Naive thymus-derived CD8-positive, alpha-beta T cell (primary cell): ENCODE results near the gene LSAMP. TPM values are rescaled to one million over a fixed set of nuclear protein-coding genes. Genes with fewer than 3 reads are reported as not detected.

Experiments
- ATAC-seq, 2 donors: fragments of 150-1000 bp; cut with Tn5 transposase in 1 of 2; sonication (Bioruptor Pico), chemical (Tn5 transposase) in 1 of 2; 1 replicate in 1 of 2; 2 replicates in 1 of 2; pipeline ENCODE4 v1.10.0; 2021; ENCODE audit warnings: mild to moderate bottlenecking in 2 of 2, moderate library complexity in 2 of 2
- POLR2A ChIA-PET: fragments of 350-600 bp; sonication (Branson Sonifier 250); formaldehyde crosslinking; loops from one replicate; lab custom pipeline; 2021; ENCODE audit warnings: antibody characterized with exemption; lab: Charles Lee
- DNase-seq, 10 donors: peaks; one replicate each; pipeline versions ENCODE4 v3.0.0 to v3.0.0-alpha.2; 2020 to 2022
- H3K27ac Mint-ChIP-seq, 10 donors: one replicate each; pipeline ENCODE4 v1.8.0; 2020 to 2022; ENCODE audit warnings: mild to moderate bottlenecking in 10 of 10, mixed read lengths in 10 of 10, moderate library complexity in 4 of 10, inconsistent platforms in 1 of 10
- H3K27me3 Mint-ChIP-seq, 5 donors: one replicate each; pipeline ENCODE4 v1.8.0; 2021 to 2022; ENCODE audit warnings: mixed read lengths in 5 of 5
- H3K36me3 Mint-ChIP-seq, 3 donors: one replicate each; pipeline ENCODE4 v1.8.0; 2020 to 2022; ENCODE audit warnings: mixed read lengths in 3 of 3, mild to moderate bottlenecking in 2 of 3, inconsistent platforms in 1 of 3
- H3K4me1 Mint-ChIP-seq, 4 donors: one replicate each; pipeline ENCODE4 v1.8.0; 2021 to 2022; ENCODE audit warnings: mixed read lengths in 4 of 4
- H3K4me3 Mint-ChIP-seq, 10 donors: one replicate each; pipeline ENCODE4 v1.8.0; 2020 to 2022; ENCODE audit warnings: mild to moderate bottlenecking in 10 of 10, mixed read lengths in 10 of 10, moderate library complexity in 6 of 10, inconsistent platforms in 1 of 10
- H3K9me3 Mint-ChIP-seq, 9 donors: one replicate each; pipeline ENCODE4 v1.8.0; 2020 to 2022; ENCODE audit warnings: mixed read lengths in 9 of 9, mild to moderate bottlenecking in 3 of 9, inconsistent platforms in 1 of 9, moderate library complexity in 1 of 9
- polyA plus RNA-seq, 3 donors: library from polyadenylated mRNA; unstranded; fragments of 300-500 nt; fragmentation: Illumina TruSeq; gene quantifications; one replicate each; pipeline ENCODE4 v1.2.3, GENCODE V29; 2021
- total RNA-seq, 8 experiments: library from RNA in 2 of 8; stranded (reverse) in 2 of 8; gene quantifications; one replicate each; pipeline ENCODE4 v1.2.3 and lab custom pipeline; 2021 to 2026

LSAMP gene
- total and polyA plus RNA-seq, 5 experiments from 2014 or later = not detected

DNA sequence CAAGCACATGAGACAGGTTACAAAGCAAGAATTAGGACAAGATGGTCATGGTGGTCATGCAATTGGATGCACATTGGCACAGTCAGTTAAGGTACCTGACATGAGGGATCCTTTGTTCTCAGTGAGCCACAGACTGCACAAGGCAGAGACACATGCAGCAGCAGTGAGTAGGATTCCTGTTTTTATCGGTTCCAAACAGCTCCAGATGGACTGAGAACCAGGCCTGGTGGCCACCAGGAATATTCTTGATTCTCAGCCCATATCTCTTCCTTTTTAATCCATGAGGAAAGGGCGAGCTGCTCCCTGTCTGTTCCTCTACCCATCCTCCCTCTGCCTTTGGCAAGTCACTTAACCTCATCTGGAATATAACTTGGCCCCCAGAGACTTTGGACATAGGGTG, 411.2 kb downstream of the LSAMP start:
- POLR2A ChIA-PET = no interaction called here
- Mint-ChIP-seq H3K4me3 (no peak overlapping the region), H3K27ac (no peak overlapping the region), H3K27me3 (no peaks in the 10 kb centered on the region), H3K36me3 (no peaks in the 10 kb centered on the region), H3K9me3 (peaks cover 0 to 2% (median 0%) of the 10 kb centered on the region in 9 donors), H3K4me1 (no peaks in the 10 kb centered on the region)
- no peak for ATAC-seq
- no peak for DNase-seq

DNA sequence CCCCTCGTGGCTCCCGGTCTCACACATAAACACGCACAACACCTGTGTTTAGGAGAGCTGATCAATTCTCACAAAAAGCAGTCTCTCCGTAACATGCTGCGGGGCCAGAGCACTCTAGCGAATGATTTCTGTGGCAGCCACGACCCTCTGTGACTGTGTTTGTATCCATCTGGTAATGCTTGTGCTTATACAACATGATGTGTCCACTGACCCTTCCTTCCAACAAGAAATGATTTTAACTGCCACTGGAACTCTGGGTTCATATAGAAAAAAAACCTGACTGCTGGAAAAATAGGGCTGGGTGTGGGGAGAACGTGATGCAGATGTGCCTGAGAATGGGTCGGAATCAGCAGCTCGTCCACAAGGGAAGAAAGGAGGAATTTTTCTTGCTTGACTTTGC, 411.8 kb downstream of the LSAMP start:
- no peaks in the 10 kb centered on the region for H3K36me3 Mint-ChIP-seq
- POLR2A ChIA-PET = no interaction called here
- H3K27me3 Mint-ChIP-seq = no peaks in the 10 kb centered on the region
- H3K27ac Mint-ChIP-seq = no peak overlapping the region
- no peak for DNase-seq
- H3K4me1 Mint-ChIP-seq = no peaks in the 10 kb centered on the region
- ATAC-seq = no peak
- H3K9me3 Mint-ChIP-seq = peaks cover 0 to 2% (median 0%) of the 10 kb centered on the region in 9 donors
- H3K4me3 Mint-ChIP-seq = no peak overlapping the region

DNA sequence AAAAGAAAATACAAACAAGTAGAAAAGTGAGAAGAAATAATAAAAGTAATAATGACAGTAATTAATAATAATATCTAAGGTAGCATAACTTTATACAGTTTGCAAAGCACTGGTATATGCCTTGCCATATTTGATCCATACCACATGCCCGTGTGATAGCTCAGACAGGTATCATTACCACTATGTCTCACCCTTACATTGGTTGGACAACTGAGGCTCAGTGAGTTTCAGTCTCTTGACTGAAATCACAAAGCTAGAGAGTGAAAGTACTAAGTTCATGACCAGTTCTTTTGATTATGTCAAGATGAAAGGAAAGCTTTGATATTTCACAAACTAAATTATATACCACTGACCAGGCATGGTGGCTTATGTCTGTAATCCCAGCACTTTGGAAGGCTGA, 413.1 kb downstream of the LSAMP start:
- H3K36me3 Mint-ChIP-seq = no peaks in the 10 kb centered on the region

GRCh38 chr3:116030131-116030850, 415.0 kb downstream of the LSAMP start:
- ATAC-seq = no peak

More for the DNA sequence above, 413.1 kb downstream of the LSAMP start:
- POLR2A ChIA-PET = interaction anchor here (0.7 kb wide), 1 partner anchor 25 kb away, joined by 3 read pairs; no protein-coding TSS in a partner anchor
- Mint-ChIP-seq H3K4me1 (no peaks in the 10 kb centered on the region), H3K4me3 (no peak overlapping the region), H3K9me3 (peaks cover 0 to 2% (median 0%) of the 10 kb centered on the region in 9 donors), H3K27ac (no peak overlapping the region), H3K27me3 (no peaks in the 10 kb centered on the region)
- DNase-seq (no peak), ATAC-seq (no peak)

DNA sequence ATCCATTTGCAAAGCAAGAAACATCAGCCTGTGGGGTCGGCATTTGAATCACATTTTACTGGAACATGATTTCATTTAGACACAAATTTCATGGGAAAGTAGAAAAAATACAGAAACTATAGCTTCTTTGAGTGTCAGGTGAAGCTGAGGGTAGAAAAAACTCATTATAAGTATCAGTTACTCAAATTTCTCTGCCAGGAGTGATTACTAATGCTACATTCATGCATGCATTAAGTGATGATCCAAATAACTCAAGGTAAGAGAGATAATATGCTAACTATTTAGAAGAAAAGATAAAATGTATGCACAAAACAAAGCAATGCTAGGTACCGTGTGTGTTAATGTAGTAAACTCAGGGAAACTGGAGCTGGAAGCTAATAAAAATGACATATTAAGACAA, 416.0 kb downstream of the LSAMP start:
- DNase-seq = no peak
- Mint-ChIP-seq H3K4me3 (no peak overlapping the region), H3K36me3 (no peaks in the 10 kb centered on the region), H3K27me3 (no peaks in the 10 kb centered on the region), H3K9me3 (peaks cover 0 to 4% (median 0%) of the 10 kb centered on the region in 9 donors), H3K4me1 (no peaks in the 10 kb centered on the region), H3K27ac (no peak overlapping the region)
- POLR2A ChIA-PET = no interaction called here
- no peak for ATAC-seq

More at GRCh38 chr3:116030131-116030850, 415.0 kb downstream of the LSAMP start:
- no peaks in the 10 kb centered on the region for H3K27me3 Mint-ChIP-seq
- H3K36me3 Mint-ChIP-seq = no peaks in the 10 kb centered on the region
- peaks cover 0 to 4% (median 0%) of the 10 kb centered on the region in 9 donors for H3K9me3 Mint-ChIP-seq
- H3K27ac Mint-ChIP-seq = no peak overlapping the region
- DNase-seq = no peak
- H3K4me1 Mint-ChIP-seq = no peaks in the 10 kb centered on the region
- POLR2A ChIA-PET = no interaction called here
- no peak overlapping the region for H3K4me3 Mint-ChIP-seq

DNA sequence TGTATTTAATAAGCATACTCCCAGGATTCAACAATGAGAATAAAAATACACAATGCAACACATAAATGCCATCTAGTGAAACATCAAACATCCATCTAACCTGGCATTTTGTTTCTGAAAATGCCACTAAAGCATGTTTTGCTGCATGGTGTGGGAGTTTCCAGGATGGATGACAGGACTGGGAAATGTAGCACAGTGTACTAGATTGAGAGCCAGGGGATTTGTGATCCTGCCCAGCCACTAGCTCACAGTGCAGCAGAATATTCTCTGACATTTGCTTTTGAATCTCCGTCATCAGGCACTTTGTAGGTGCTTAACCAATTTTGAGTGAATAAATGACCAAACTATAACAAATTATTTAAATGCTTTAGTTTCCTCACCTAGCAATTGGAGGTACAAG, 417.1 kb downstream of the LSAMP start:
- no peaks in the 10 kb centered on the region for H3K4me1 Mint-ChIP-seq
- no peak for DNase-seq
- POLR2A ChIA-PET = no interaction called here

DNA sequence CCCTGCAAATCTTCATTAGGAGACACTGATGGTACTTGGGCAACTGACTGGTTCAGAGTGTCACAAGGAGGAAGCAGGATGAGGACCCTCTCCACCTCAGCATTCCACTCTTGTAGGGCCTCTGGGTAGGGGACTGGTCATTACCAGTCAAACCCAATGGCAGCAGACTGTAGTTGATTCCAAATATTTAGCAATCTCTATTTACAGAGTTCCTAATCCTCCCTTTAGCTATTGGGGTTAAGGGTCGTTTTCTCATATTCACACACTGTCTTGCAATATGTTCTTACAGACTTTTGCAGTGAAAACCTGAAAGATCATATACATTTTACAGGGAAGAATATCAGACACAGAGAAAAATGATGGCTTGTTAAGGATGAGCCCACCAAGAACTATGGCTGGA, 424.3 kb downstream of the LSAMP start:
- DNase-seq (no peak), ATAC-seq (no peak)
- POLR2A ChIA-PET = no interaction called here
- peaks cover 0 to 4% (median 0%) of the 10 kb centered on the region in 5 donors for H3K27me3 Mint-ChIP-seq
- H3K27ac Mint-ChIP-seq = no peak overlapping the region
- no peaks in the 10 kb centered on the region for H3K9me3 Mint-ChIP-seq
- no peak overlapping the region for H3K4me3 Mint-ChIP-seq
- no peaks in the 10 kb centered on the region for H3K36me3 Mint-ChIP-seq
- H3K4me1 Mint-ChIP-seq = no peaks in the 10 kb centered on the region

More for the DNA sequence above, 417.1 kb downstream of the LSAMP start:
- H3K36me3 Mint-ChIP-seq = no peaks in the 10 kb centered on the region
- no peak for ATAC-seq
- peaks cover 0 to 4% (median 0%) of the 10 kb centered on the region in 9 donors for H3K9me3 Mint-ChIP-seq
- no peak overlapping the region for H3K27ac Mint-ChIP-seq
- H3K27me3 Mint-ChIP-seq = peaks cover 0 to 2% (median 0%) of the 10 kb centered on the region in 5 donors
- no peak overlapping the region for H3K4me3 Mint-ChIP-seq

GRCh38 chr3:116020495-116020894, 424.8 kb downstream of the LSAMP start:
- H3K4me3 Mint-ChIP-seq = no peak overlapping the region
- H3K36me3 Mint-ChIP-seq = no peaks in the 10 kb centered on the region
- ATAC-seq (no peak), DNase-seq (no peak)
- peaks cover 0 to 4% (median 0%) of the 10 kb centered on the region in 5 donors for H3K27me3 Mint-ChIP-seq
- no peaks in the 10 kb centered on the region for H3K4me1 Mint-ChIP-seq
- H3K9me3 Mint-ChIP-seq = no peaks in the 10 kb centered on the region
- no peak overlapping the region for H3K27ac Mint-ChIP-seq
- POLR2A ChIA-PET = no interaction called here

DNA sequence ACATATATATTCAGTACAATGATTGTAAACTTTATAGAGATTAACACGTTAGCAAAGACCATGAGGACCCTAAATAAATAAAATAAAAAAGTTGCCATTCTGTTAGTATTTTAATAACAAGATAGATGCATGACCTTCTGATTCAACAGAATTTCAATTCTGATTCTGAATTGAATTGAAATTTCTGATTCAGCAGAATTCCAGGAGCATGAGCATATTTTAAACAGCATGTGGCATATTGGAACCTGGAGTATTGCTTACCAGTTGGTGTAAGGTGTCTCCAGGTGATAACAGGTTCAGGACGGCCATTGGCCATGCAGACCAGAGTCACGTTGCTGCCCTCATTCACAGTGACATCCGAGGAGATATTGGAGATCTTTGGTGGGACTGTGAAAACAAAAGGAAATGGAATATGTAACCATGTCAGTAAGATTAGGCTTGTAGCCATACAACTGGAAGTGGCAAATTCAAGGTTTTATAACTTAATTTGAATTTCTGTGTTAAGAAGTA, 426.0 kb downstream of the LSAMP start:
- Mint-ChIP-seq H3K27ac (no peak overlapping the region), H3K27me3 (peaks cover 0 to 4% (median 0%) of the 10 kb centered on the region in 5 donors), H3K4me1 (no peaks in the 10 kb centered on the region), H3K36me3 (no peaks in the 10 kb centered on the region), H3K9me3 (no peaks in the 10 kb centered on the region), H3K4me3 (no peak overlapping the region)
- POLR2A ChIA-PET = no interaction called here
- ATAC-seq (no peak), DNase-seq (no peak)

DNA sequence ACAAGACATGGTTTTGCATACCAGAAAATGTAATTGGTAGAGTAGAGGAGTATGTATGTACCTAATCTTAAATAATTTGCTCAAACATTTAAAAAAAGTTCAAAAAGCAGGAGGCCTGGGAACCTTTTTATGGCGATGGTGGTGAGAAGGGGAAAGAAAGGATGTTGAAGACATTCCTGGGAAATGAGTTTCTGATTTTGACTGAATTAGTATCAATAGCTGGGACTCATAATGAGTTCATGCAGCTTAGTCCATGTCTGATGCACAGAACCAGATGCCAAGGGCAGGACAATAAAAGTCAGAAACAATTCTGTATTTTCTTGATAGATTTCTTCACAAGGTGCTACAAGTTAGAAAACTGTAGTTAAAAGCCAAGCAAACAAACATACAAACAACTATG, 426.6 kb downstream of the LSAMP start:
- POLR2A ChIA-PET = no interaction called here
- DNase-seq (no peak), ATAC-seq (no peak)
- no peak overlapping the region for H3K27ac Mint-ChIP-seq
- peaks cover 0 to 4% (median 0%) of the 10 kb centered on the region in 5 donors for H3K27me3 Mint-ChIP-seq
- H3K4me1 Mint-ChIP-seq = no peaks in the 10 kb centered on the region
- no peaks in the 10 kb centered on the region for H3K36me3 Mint-ChIP-seq
- no peaks in the 10 kb centered on the region for H3K9me3 Mint-ChIP-seq
- H3K4me3 Mint-ChIP-seq = no peak overlapping the region

GRCh38 chr3:116015931-116016330, 429.4 kb downstream of the LSAMP start:
- Mint-ChIP-seq H3K4me1 (no peaks in the 10 kb centered on the region), H3K27me3 (peaks cover 0 to 2% (median 0%) of the 10 kb centered on the region in 5 donors), H3K9me3 (no peaks in the 10 kb centered on the region), H3K36me3 (no peaks in the 10 kb centered on the region), H3K27ac (no peak overlapping the region), H3K4me3 (no peak overlapping the region)
- DNase-seq (no peak), ATAC-seq (no peak)
- POLR2A ChIA-PET = no interaction called here

- POLR2A ChIA-PET = no interaction called here
- H3K4me1 Mint-ChIP-seq = no peaks in the 10 kb centered on the region
- H3K27me3 Mint-ChIP-seq = no peaks in the 10 kb centered on the region
- peaks cover 0 to 4% (median 0%) of the 10 kb centered on the region in 9 donors for H3K9me3 Mint-ChIP-seq
- H3K4me3 Mint-ChIP-seq = no peak overlapping the region
- DNase-seq (no peak), ATAC-seq (no peak)
- H3K36me3 Mint-ChIP-seq = no peaks in the 10 kb centered on the region
- H3K27ac Mint-ChIP-seq = no peak overlapping the region
Measured at GRCh38 chr3:116007000-116007399, 438.3 kb downstream of the LSAMP start.

GRCh38 chr3:116005404-116005803, 439.9 kb downstream of the LSAMP start:
- DNase-seq = no peak
- Mint-ChIP-seq H3K4me3 (no peak overlapping the region), H3K9me3 (peaks cover 0 to 2% (median 0%) of the 10 kb centered on the region in 9 donors), H3K27me3 (no peaks in the 10 kb centered on the region), H3K4me1 (no peaks in the 10 kb centered on the region), H3K27ac (no peak overlapping the region), H3K36me3 (no peaks in the 10 kb centered on the region)
- ATAC-seq = no peak
- POLR2A ChIA-PET = no interaction called here
